Left forelimb (tissue), 1 donor: ENCODE results near the gene CYB5R4.
"Not testable (repeated sequence)": the region's sequence is repeated elsewhere in the genome, so short reads cannot be mapped to it uniquely, and the experiment has no call there.

Source experiments
- DNase-seq: peaks from one replicate; pipeline ENCODE4 v3.0.0-alpha.2; 2018; ENCODE audit warnings: low spot score

The CYB5R4 gene

GRCh38 chr6:83911278-83911677 is 51.8 kb downstream of the CYB5R4 start:
- no peak for DNase-seq

- DNase-seq: no peak
These were observed 55.5 kb downstream of the CYB5R4 start for GRCh38 chr6:83914953-83915352.

GRCh38 chr6:83917001-83917400 is 57.5 kb downstream of the CYB5R4 start:
- no peak for DNase-seq

- DNase-seq: no peak
These were observed 60.5 kb downstream of the CYB5R4 start for GRCh38 chr6:83920017-83920416.

- no peak for DNase-seq
These were observed 61.8 kb downstream of the CYB5R4 start for GRCh38 chr6:83921315-83921714.

GRCh38 chr6:83927470-83927869 is 68.0 kb downstream of the CYB5R4 start:
- DNase-seq: no peak

GRCh38 chr6:83928286-83928685 is 68.8 kb downstream of the CYB5R4 start:
- no peak for DNase-seq

- DNase-seq: not testable (repeated sequence)
These were observed 86.8 kb downstream of the CYB5R4 start for GRCh38 chr6:83946201-83946833.

- not testable (repeated sequence) for DNase-seq
These were observed 88.5 kb downstream of the CYB5R4 start for GRCh38 chr6:83947983-83948382.

- DNase-seq: no peak
These were observed 89.4 kb downstream of the CYB5R4 start for GRCh38 chr6:83948851-83949250.

GRCh38 chr6:83951423-83951822 is 91.9 kb downstream of the CYB5R4 start:
- DNase-seq: not testable (repeated sequence)

- DNase-seq: no peak
These were observed 93.3 kb downstream of the CYB5R4 start for GRCh38 chr6:83952830-83953229.

- DNase-seq: no peak
These were observed 94.9 kb downstream of the CYB5R4 start for GRCh38 chr6:83954371-83954770.

GRCh38 chr6:83958241-83958685 is 98.8 kb downstream of the CYB5R4 start:
- DNase-seq: no peak

- DNase-seq: no peak
These were observed 101.2 kb downstream of the CYB5R4 start for GRCh38 chr6:83960664-83961063.

GRCh38 chr6:83962582-83962981 is 103.1 kb downstream of the CYB5R4 start:
- DNase-seq: no peak

GRCh38 chr6:83966539-83966938 is 107.0 kb downstream of the CYB5R4 start:
- DNase-seq: no peak

GRCh38 chr6:83970582-83970981 is 111.1 kb downstream of the CYB5R4 start:
- no peak for DNase-seq

GRCh38 chr6:83974409-83975050 is 115.0 kb downstream of the CYB5R4 start:
- DNase-seq: no peak

- no peak for DNase-seq
These were observed 116.7 kb downstream of the CYB5R4 start for GRCh38 chr6:83976037-83976755.

GRCh38 chr6:83976871-83977270 is 117.4 kb downstream of the CYB5R4 start:
- DNase-seq: no peak

- DNase-seq: no peak
These were observed 118.8 kb downstream of the CYB5R4 start for GRCh38 chr6:83978324-83978734.

- no peak for DNase-seq
These were observed 119.5 kb downstream of the CYB5R4 start for GRCh38 chr6:83978997-83979396.
